Mucosa of stomach (tissue), 1 donor: Measurements from ENCODE around the gene NUP210L.
"Not testable (repeated sequence)": the region's sequence is repeated elsewhere in the genome, so short reads cannot be mapped to it uniquely, and the experiment has no call there.

ENCODE experiments used
- H3K27me3 ChIP-seq: one replicate; pipeline ENCODE4 v1.7.0; 2013; ENCODE audit warnings: mild to moderate bottlenecking, low read length; ENCODE audit not compliant: control insufficient read depth, insufficient read depth
- H3K36me3 ChIP-seq: one replicate; pipeline ENCODE4 v1.7.0; 2013; ENCODE audit warnings: low read length; ENCODE audit not compliant: control insufficient read depth, insufficient read depth
- H3K4me1 ChIP-seq: one replicate; pipeline ENCODE4 v1.7.0; 2013; ENCODE audit warnings: mild to moderate bottlenecking, low read length; ENCODE audit not compliant: control insufficient read depth, insufficient read depth
- H3K4me3 ChIP-seq: one replicate; pipeline ENCODE4 v1.7.0; 2013; ENCODE audit warnings: low read length
- H3K9ac ChIP-seq: one replicate; pipeline ENCODE4 v1.7.0; 2013; ENCODE audit warnings: mild to moderate bottlenecking, low read length, moderate library complexity
- H3K9me3 ChIP-seq: one replicate; pipeline ENCODE4 v1.7.0; 2013; ENCODE audit warnings: mild to moderate bottlenecking, low read length, moderate library complexity; ENCODE audit not compliant: control insufficient read depth
- donor health status: Pancreatic carcinoma.

NUP210L gene

GRCh38 chr1:153984123-153984894 lies 170.6 kb downstream of the NUP210L start:
- Histone ChIP-seq H3K9ac (no peak overlapping the region), H3K4me3 (no peak overlapping the region)

DNA sequence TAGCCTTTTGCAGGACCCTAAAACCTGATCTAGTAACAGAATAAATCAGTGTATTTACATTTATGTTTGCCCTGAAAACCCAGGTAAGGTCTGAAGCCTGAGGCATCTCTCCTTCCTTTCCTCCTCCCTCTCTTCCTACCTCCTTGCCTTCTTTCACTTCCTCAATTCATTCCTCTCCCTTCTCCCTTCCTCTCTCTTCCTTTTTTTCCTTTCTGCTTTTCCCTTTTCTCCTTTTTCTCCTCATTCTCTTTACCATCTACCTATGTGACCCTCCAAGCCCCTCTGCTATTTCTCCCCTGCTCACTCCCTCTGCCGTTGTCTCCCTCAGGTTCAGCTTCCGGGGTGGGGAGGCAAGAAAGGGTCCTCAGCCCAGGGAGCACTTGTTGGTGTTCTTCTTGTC lies 173.1 kb downstream of the NUP210L start:
- H3K4me3 ChIP-seq, H3K9ac ChIP-seq, H3K36me3 ChIP-seq, H3K27me3 ChIP-seq, H3K9me3 ChIP-seq: not testable (repeated sequence)
- H3K4me1 ChIP-seq, result peaks cover 11% of the 10 kb centered on the region

More at GRCh38 chr1:153984123-153984894, 170.6 kb downstream of the NUP210L start:
- Histone ChIP-seq H3K9me3 (no peaks in the 10 kb centered on the region), H3K4me1 (peaks cover 15% of the 10 kb centered on the region), H3K27me3 (no peaks in the 10 kb centered on the region), H3K36me3 (peaks cover 4% of the 10 kb centered on the region)

- not testable (repeated sequence) for H3K4me1 ChIP-seq, H3K9ac ChIP-seq, H3K9me3 ChIP-seq, H3K4me3 ChIP-seq, H3K36me3 ChIP-seq, H3K27me3 ChIP-seq
Observed at GRCh38 chr1:153979091-153979490, 175.8 kb downstream of the NUP210L start.

GRCh38 chr1:153978274-153978909 lies 176.5 kb downstream of the NUP210L start:
- Histone ChIP-seq H3K4me3 (peak overlapping the region; percentile 47), H3K9me3 (no peaks in the 10 kb centered on the region), H3K9ac (peak overlapping the region; percentile 93), H3K4me1 (peaks cover 8% of the 10 kb centered on the region), H3K27me3 (no peaks in the 10 kb centered on the region), H3K36me3 (peaks cover 4% of the 10 kb centered on the region)

- no peaks in the 10 kb centered on the region for H3K27me3 ChIP-seq
- peak within 1 kb of the TSS; percentile 93 for H3K9ac ChIP-seq
- peak within 1 kb of the TSS; percentile 92 for H3K4me3 ChIP-seq
- H3K4me1 ChIP-seq, result peaks cover 8% of the 10 kb centered on the region
- H3K9me3 ChIP-seq, result no peaks in the 10 kb centered on the region
- H3K36me3 ChIP-seq, result peaks cover 4% of the 10 kb centered on the region
Observed at GRCh38 chr1:153977250-153978240, 177.3 kb downstream of the NUP210L start, which contains the start of gene JTB. Gene JTB, minus strand, starts transcription at chr1:153977674. Its CDS starts 422 bp downstream, at chr1:153977252.

DNA sequence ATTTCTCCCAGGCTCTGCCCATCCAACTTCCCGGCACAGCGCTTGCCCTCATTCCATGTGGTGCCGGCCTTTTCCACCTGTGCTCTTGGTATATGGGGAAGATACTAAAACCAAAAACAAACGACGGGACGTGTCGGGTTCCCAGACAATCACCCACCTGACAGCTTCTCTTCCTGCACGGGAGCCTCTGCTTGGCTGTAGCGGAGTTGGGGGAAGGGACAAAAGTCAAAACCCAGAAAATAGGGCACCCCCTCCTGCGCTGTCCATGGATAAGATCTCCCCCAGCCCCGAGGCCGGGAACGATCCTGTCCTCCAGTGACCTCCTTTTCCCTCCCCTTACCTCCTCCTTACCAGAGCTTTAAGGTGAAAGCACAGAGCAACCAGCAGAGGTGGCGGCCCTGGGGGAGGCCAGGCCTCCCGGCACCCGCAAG lies 178.0 kb downstream of the NUP210L start:
- H3K27me3 ChIP-seq, result no peaks in the 10 kb centered on the region
- H3K4me1 ChIP-seq, result peaks cover 8% of the 10 kb centered on the region
- H3K4me3 ChIP-seq, result peak overlapping the region; percentile 92
- H3K9ac ChIP-seq, result peak overlapping the region; percentile 93
- H3K36me3 ChIP-seq, result no peaks in the 10 kb centered on the region
- H3K9me3 ChIP-seq, result no peaks in the 10 kb centered on the region

DNA sequence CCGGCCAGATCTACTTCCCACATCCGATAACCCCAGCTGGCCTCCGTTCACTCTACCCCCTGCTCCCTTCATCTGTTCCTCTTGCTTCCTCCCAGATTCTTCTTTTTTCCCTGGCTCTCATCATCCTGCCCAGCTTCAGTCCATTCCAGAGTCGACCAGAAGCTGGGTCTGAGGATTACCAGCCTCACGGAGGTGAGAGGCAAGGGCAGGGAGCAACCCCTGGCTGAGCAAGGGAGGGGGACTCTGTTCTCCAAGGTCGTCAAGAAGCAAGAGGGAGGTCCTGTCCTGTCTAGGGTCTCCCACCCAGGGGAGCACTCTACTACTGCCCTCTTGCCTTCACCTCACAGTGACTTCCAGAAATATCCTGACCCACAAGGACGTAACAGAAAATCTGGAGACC lies 181.3 kb downstream of the NUP210L start:
- Histone ChIP-seq H3K27me3 (no peaks in the 10 kb centered on the region), H3K4me1 (peaks cover 8% of the 10 kb centered on the region), H3K4me3 (no peak overlapping the region), H3K9ac (no peak overlapping the region), H3K9me3 (no peaks in the 10 kb centered on the region), H3K36me3 (no peaks in the 10 kb centered on the region)

GRCh38 chr1:153973071-153973470 lies 181.8 kb downstream of the NUP210L start:
- H3K36me3 ChIP-seq, result no peaks in the 10 kb centered on the region
- no peaks in the 10 kb centered on the region for H3K27me3 ChIP-seq
- peaks cover 8% of the 10 kb centered on the region for H3K4me1 ChIP-seq
- no peak overlapping the region for H3K4me3 ChIP-seq
- no peaks in the 10 kb centered on the region for H3K9me3 ChIP-seq
- no peak overlapping the region for H3K9ac ChIP-seq

DNA sequence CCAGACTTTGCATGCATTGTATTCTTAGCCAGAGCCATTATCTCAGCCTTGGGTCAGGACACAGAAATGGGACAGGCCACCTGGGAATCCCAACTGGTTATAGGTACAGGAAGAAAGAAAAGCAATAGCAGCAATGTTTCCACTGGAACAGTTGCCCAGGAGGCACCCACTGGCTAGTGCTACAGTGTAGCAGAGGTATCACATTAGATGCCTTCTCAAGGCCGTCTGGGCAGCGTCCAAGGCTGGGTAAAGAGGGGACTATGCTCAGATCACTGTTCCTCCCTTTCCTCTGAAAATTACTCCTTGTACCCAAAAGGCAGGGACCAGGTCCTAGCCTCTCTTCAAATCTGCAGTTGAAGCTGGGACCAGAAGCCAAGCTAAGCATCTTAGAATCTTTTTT lies 184.5 kb downstream of the NUP210L start:
- Histone ChIP-seq H3K9ac (no peak overlapping the region), H3K4me3 (no peak overlapping the region), H3K36me3 (no peaks in the 10 kb centered on the region), H3K4me1 (peaks cover 4% of the 10 kb centered on the region), H3K27me3 (no peaks in the 10 kb centered on the region), H3K9me3 (no peaks in the 10 kb centered on the region)

DNA sequence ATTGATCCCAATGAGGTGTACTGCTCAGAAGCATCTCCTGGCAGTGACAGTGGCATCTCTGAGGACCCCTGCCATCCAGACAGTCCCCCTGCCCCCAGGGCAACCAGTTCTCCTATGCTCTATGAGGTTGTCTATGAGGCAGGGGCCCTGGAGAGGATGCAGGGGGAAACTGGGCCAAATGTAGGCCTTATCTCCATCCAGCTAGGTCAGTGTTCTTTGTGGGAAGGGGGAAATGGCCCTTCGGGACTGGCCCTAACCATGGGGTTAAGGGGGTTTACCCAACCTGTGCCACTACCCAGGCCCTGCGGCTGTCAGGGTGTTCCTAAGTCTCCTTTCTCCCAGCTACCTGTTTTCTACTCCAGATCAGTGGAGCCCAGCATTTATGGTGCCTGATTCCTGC lies 185.9 kb downstream of the NUP210L start:
- no peak overlapping the region for H3K4me3 ChIP-seq

GRCh38 chr1:153968408-153968807 lies 186.5 kb downstream of the NUP210L start:
- Histone ChIP-seq H3K4me3 (peak overlapping the region; percentile 66), H3K9ac (peak overlapping the region; percentile 69), H3K27me3 (no peaks in the 10 kb centered on the region), H3K36me3 (no peaks in the 10 kb centered on the region), H3K4me1 (peaks cover 4% of the 10 kb centered on the region), H3K9me3 (no peaks in the 10 kb centered on the region)

More for the DNA sequence above, 185.9 kb downstream of the NUP210L start:
- Histone ChIP-seq H3K27me3 (no peaks in the 10 kb centered on the region), H3K36me3 (no peaks in the 10 kb centered on the region), H3K4me1 (peaks cover 4% of the 10 kb centered on the region), H3K9me3 (no peaks in the 10 kb centered on the region), H3K9ac (peak overlapping the region; percentile 69)
